Tibial nerve (tissue), 4 donors: Measurements from ENCODE around the gene RNF166. TPM values are rescaled to one million over a fixed set of nuclear protein-coding genes. Genes with fewer than 3 reads are reported as not detected.

Experiments used
- DNase-seq, 2 donors: peaks; one replicate each; pipeline ENCODE4 v3.0.0-alpha.2; 2019; ENCODE audit warnings: low spot score in 2 of 2
- H3K27ac ChIP-seq, 4 donors: fragments of 200-600 bp; sonication (generic) in 3 of 4; one replicate each; pipeline ENCODE4 v1.5.1; 2017 to 2019; ENCODE audit warnings: mild to moderate bottlenecking in 1 of 4
- H3K27me3 ChIP-seq, 2 donors: fragments of 200-600 bp; sonication (generic) in 1 of 2; one replicate each; pipeline versions ENCODE4 v1.5.1 to v1.6.0; 2017 to 2019
- H3K36me3 ChIP-seq, 3 donors: fragments of 200-600 bp; sonication (generic); one replicate each; pipeline ENCODE4 v1.5.1; 2018 to 2019
- H3K4me1 ChIP-seq, 4 donors: fragments of 200-600 bp; sonication (generic) in 3 of 4; one replicate each; pipeline ENCODE4 v1.5.1; 2017 to 2019
- H3K4me3 ChIP-seq, 4 donors: fragments of 200-600 bp; sonication (generic) in 3 of 4; one replicate each; pipeline ENCODE4 v1.5.1; 2017 to 2019; ENCODE audit warnings: mild to moderate bottlenecking in 1 of 4, moderate library complexity in 1 of 4
- H3K9me3 ChIP-seq, 4 donors: fragments of 200-600 bp; sonication (generic) in 3 of 4; one replicate each; pipeline ENCODE4 v1.5.1; 2017 to 2019
- CTCF ChIP-seq, 5 experiments: fragments of 200-600 bp in 3 of 5; fragments of 450-650 bp in 2 of 5; sonication (generic) in 3 of 5; IDR thresholded peaks; one replicate each; pipeline ENCODE4 v1.5.1; 2016 to 2019; ENCODE audit warnings: antibody characterized with exemption in 5 of 5, mild to moderate bottlenecking in 3 of 5, moderate library complexity in 2 of 5
- EP300 ChIP-seq, 2 donors: sonication (generic); formaldehyde crosslinking; IDR thresholded peaks; one replicate each; pipeline ENCODE4 v1.6.1; 2017; ENCODE audit warnings: antibody characterized with exemption in 2 of 2, mild to moderate bottlenecking in 1 of 2
- POLR2A ChIP-seq, 2 donors: fragments of 450-650 bp; IDR thresholded peaks; one replicate each; pipeline ENCODE4 v1.6.1; 2017; ENCODE audit warnings: antibody characterized with exemption in 2 of 2, mild to moderate bottlenecking in 2 of 2, moderate library complexity in 2 of 2
- WGBS, 2 donors: methylation state at CpG; one replicate each; pipeline ENCODE4 v1.1.5; 2018; 5-methylcytosine and 5-hydroxymethylcytosine counted together
- total RNA-seq, 4 donors: library from RNA; depleted of rRNA; stranded (reverse); fragments of >200 nt; gene quantifications; one replicate each; pipeline ENCODE4 v1.1.0, GENCODE V29; 2016

RNF166 gene
- total RNA-seq, 4 donors from 2014 or later = 36.5 to 56.7 (median 43.5) TPM

GRCh38 chr16:88655733-88656281 lies 50.4 kb downstream of the RNF166 start:
- peaks cover 0 to 13% (median 6%) of the 10 kb centered on the region in 4 donors for H3K4me1 ChIP-seq
- DNase-seq = no peak
- H3K27ac ChIP-seq = no peak overlapping the region
- peaks cover 0 to 76% (median 6%) of the 10 kb centered on the region in 3 donors for H3K36me3 ChIP-seq
- H3K9me3 ChIP-seq = no peaks in the 10 kb centered on the region
- TF ChIP-seq POLR2A (IDR thresholded peaks at IDR 0.05) = no peak
- TF ChIP-seq EP300 (IDR thresholded peaks at IDR 0.05) = no peak
- no peak for TF ChIP-seq CTCF (IDR thresholded peaks at IDR 0.05)
- no peaks in the 10 kb centered on the region for H3K27me3 ChIP-seq
- 83 to 86% methylated on average over 3 to 12 of the region's 29 CpGs for WGBS, 2 donors
- H3K4me3 ChIP-seq = no peak overlapping the region

GRCh38 chr16:88655053-88655732 lies 51.0 kb downstream of the RNF166 start:
- Histone ChIP-seq H3K36me3 (peaks cover 0 to 76% (median 6%) of the 10 kb centered on the region in 3 donors), H3K27ac (no peak overlapping the region), H3K4me1 (peaks cover 0 to 17% (median 6%) of the 10 kb centered on the region in 4 donors), H3K27me3 (no peaks in the 10 kb centered on the region), H3K9me3 (no peaks in the 10 kb centered on the region), H3K4me3 (no peak overlapping the region)
- TF ChIP-seq CTCF (IDR thresholded peaks at IDR 0.05) (no peak), POLR2A (IDR thresholded peaks at IDR 0.05) (no peak), EP300 (IDR thresholded peaks at IDR 0.05) (no peak)
- DNase-seq = no peak
- whole genome bisulfite sequencing, 2 donors = 94 to 96% methylated on average over 36 to 50 of the region's 50 CpGs

- Histone ChIP-seq H3K27ac (no peak overlapping the region), H3K4me1 (peaks cover 0 to 24% (median 11%) of the 10 kb centered on the region in 4 donors), H3K36me3 (peaks cover 0 to 76% (median 6%) of the 10 kb centered on the region in 3 donors), H3K9me3 (no peaks in the 10 kb centered on the region), H3K27me3 (no peaks in the 10 kb centered on the region), H3K4me3 (no peak overlapping the region)
- 84 to 86% methylated on average over 24 to 28 of the region's 28 CpGs for WGBS, 2 donors
- TF ChIP-seq CTCF (IDR thresholded peaks at IDR 0.05) (no peak), POLR2A (IDR thresholded peaks at IDR 0.05) (no peak), EP300 (IDR thresholded peaks at IDR 0.05) (no peak)
- DNase-seq = no peak
Observed at GRCh38 chr16:88654363-88655052, 51.7 kb downstream of the RNF166 start.

- Histone ChIP-seq H3K27me3 (no peaks in the 10 kb centered on the region), H3K9me3 (no peaks in the 10 kb centered on the region), H3K4me3 (no peak overlapping the region), H3K36me3 (peaks cover 0 to 70% (median 6%) of the 10 kb centered on the region in 3 donors), H3K4me1 (peaks cover 0 to 27% (median 13%) of the 10 kb centered on the region in 4 donors), H3K27ac (no peak overlapping the region)
- TF ChIP-seq EP300 (IDR thresholded peaks at IDR 0.05) = no peak
- no peak for TF ChIP-seq CTCF (IDR thresholded peaks at IDR 0.05)
- TF ChIP-seq POLR2A (IDR thresholded peaks at IDR 0.05) = no peak
- DNase-seq = no peak
- WGBS, 2 donors = 76 to 84% methylated on average over 27 to 29 of the region's 32 CpGs
Observed at GRCh38 chr16:88653596-88654362, 52.4 kb downstream of the RNF166 start.
